HEK293 (cell line): ENCODE results near the gene ACADVL.

Source experiments
- GLI2 ChIP-seq: fragments of 450-650 bp; formaldehyde crosslinking; IDR thresholded peaks from 2 replicates; pipeline ENCODE4; 2017; ENCODE audit warnings: missing biosample characterization, missing genetic modification characterization, low read depth, borderline replicate concordance
- HOXC10 ChIP-seq: sonication (generic); formaldehyde crosslinking; IDR thresholded peaks from 2 replicates; pipeline ENCODE4 v1.8.1; 2023; ENCODE audit warnings: mild to moderate bottlenecking, missing genetic modification reagents
- KLF7 ChIP-seq: fragments of 450-650 bp; formaldehyde crosslinking; IDR thresholded peaks from 2 replicates; pipeline ENCODE4 v1.5.1; 2016; ENCODE audit warnings: missing biosample characterization, missing genetic modification characterization, borderline replicate concordance
- PRDM10 ChIP-seq: fragments of 450-650 bp; formaldehyde crosslinking; IDR thresholded peaks from 2 replicates; pipeline ENCODE4 v1.5.1; 2016; ENCODE audit warnings: missing biosample characterization, missing genetic modification characterization
- PRDM2 ChIP-seq: fragments of 450-650 bp; formaldehyde crosslinking; IDR thresholded peaks from 2 replicates; pipeline ENCODE4 v1.5.1; 2016; ENCODE audit warnings: missing biosample characterization, missing genetic modification characterization, borderline replicate concordance
- REPIN1 ChIP-seq: fragments of 450-650 bp; formaldehyde crosslinking; IDR thresholded peaks from 2 replicates; pipeline ENCODE4 v1.5.1; 2017; ENCODE audit warnings: missing biosample characterization, missing genetic modification characterization, low read depth
- ZBTB48 ChIP-seq: fragments of 450-650 bp; formaldehyde crosslinking; IDR thresholded peaks from 2 replicates; pipeline ENCODE4 v1.5.1; 2016; ENCODE audit warnings: missing biosample characterization, missing genetic modification characterization
- ZBTB8A ChIP-seq: fragments of 450-650 bp; formaldehyde crosslinking; IDR thresholded peaks from 2 replicates; pipeline ENCODE4 v1.5.1; 2016; ENCODE audit warnings: missing biosample characterization, missing genetic modification characterization
- ZFP37 ChIP-seq: fragments of 450-650 bp; formaldehyde crosslinking; IDR thresholded peaks from 2 replicates; pipeline ENCODE4 v1.5.1; 2016; ENCODE audit warnings: missing biosample characterization, missing genetic modification characterization
- ZFP41 ChIP-seq: fragments of 450-650 bp; formaldehyde crosslinking; IDR thresholded peaks from 2 replicates; pipeline ENCODE4 v1.5.1; 2016; ENCODE audit warnings: missing biosample characterization, missing genetic modification characterization, borderline replicate concordance
- ZNF146 ChIP-seq: fragments of 450-650 bp; formaldehyde crosslinking; IDR thresholded peaks from 2 replicates; pipeline ENCODE4 v1.5.1; 2016; ENCODE audit warnings: missing biosample characterization, missing genetic modification characterization
- ZNF239 ChIP-seq: fragments of 450-650 bp; formaldehyde crosslinking; IDR thresholded peaks from 2 replicates; pipeline ENCODE4 v1.5.1; 2016; ENCODE audit warnings: missing biosample characterization, missing genetic modification characterization
- ZNF26 ChIP-seq: fragments of 450-650 bp; formaldehyde crosslinking; IDR thresholded peaks from 2 replicates; pipeline ENCODE4 v1.5.1; 2016; ENCODE audit warnings: missing biosample characterization, missing genetic modification characterization
- ZNF366 ChIP-seq: fragments of 450-650 bp; formaldehyde crosslinking; conservative IDR thresholded peaks from 2 replicates; pipeline ENCODE4 v1.5.1; 2016; ENCODE audit warnings: missing biosample characterization, missing genetic modification characterization
- ZNF391 ChIP-seq: fragments of 450-650 bp; formaldehyde crosslinking; IDR thresholded peaks from 2 replicates; pipeline ENCODE4 v1.5.1; 2016; ENCODE audit warnings: low read depth, missing biosample characterization, missing genetic modification characterization, borderline replicate concordance
- ZNF433 ChIP-seq: fragments of 450-650 bp; formaldehyde crosslinking; IDR thresholded peaks from 2 replicates; pipeline ENCODE4 v1.5.1; 2016; ENCODE audit warnings: missing biosample characterization, missing genetic modification characterization, low read depth
- ZNF501 ChIP-seq: fragments of 450-650 bp; formaldehyde crosslinking; IDR thresholded peaks from 2 replicates; pipeline ENCODE4 v1.5.1; 2016; ENCODE audit warnings: missing biosample characterization, missing genetic modification characterization
- ZNF510 ChIP-seq: fragments of 450-650 bp; formaldehyde crosslinking; IDR thresholded peaks from 2 replicates; pipeline ENCODE4 v1.5.1; 2018; ENCODE audit warnings: mild to moderate bottlenecking, missing genetic modification characterization, missing biosample characterization; ENCODE audit not compliant: insufficient replicate concordance
- ZNF518A ChIP-seq: fragments of 450-650 bp; formaldehyde crosslinking; conservative IDR thresholded peaks from 2 replicates; pipeline ENCODE4 v1.5.1; 2016; ENCODE audit warnings: low read depth, missing biosample characterization, missing genetic modification characterization
- ZNF701 ChIP-seq: fragments of 450-650 bp; formaldehyde crosslinking; IDR thresholded peaks from 2 replicates; pipeline ENCODE4 v1.5.1; 2016; ENCODE audit warnings: missing biosample characterization, missing genetic modification characterization
- ZNF792 ChIP-seq: fragments of 450-650 bp; formaldehyde crosslinking; IDR thresholded peaks from 2 replicates; pipeline ENCODE4 v1.5.1; 2016; ENCODE audit warnings: missing biosample characterization, missing genetic modification characterization

Gene ACADVL

GRCh38 chr17:7174603-7175326 is 45.0 kb upstream of the ACADVL start (continued):
- no peak for TF ChIP-seq ZNF26 (tag by site-specific recombination)
- 0 out of 2 replicates have a peak, but pooled peaks have one; percentile 14 for TF ChIP-seq KLF7 (tag by site-specific recombination)
- 0 out of 2 replicates have a peak, but pooled peaks have one; percentile 18 for TF ChIP-seq ZNF792 (tag by site-specific recombination)
- 0 out of 2 replicates have a peak, but pooled peaks have one; percentile 3 for TF ChIP-seq ZNF146 (tag by site-specific recombination)
- TF ChIP-seq ZNF433 (tag by site-specific recombination) = no peak
- TF ChIP-seq ZBTB48 = no peak
- TF ChIP-seq ZNF391 (tag by site-specific recombination) = no peak
- no peak for TF ChIP-seq ZNF518A
- TF ChIP-seq ZFP41 (tag by site-specific recombination) = no peak
- no peak for TF ChIP-seq REPIN1 (tag by site-specific recombination)
- TF ChIP-seq HOXC10 = no peak
- TF ChIP-seq ZNF501 (tag by site-specific recombination) = no peak
- TF ChIP-seq ZNF239 (tag by site-specific recombination) = no peak
- no peak for TF ChIP-seq ZNF510 (tag by site-specific recombination)
- no peak for TF ChIP-seq PRDM2 (tag by site-specific recombination)
- TF ChIP-seq PRDM10 (tag by site-specific recombination) = no peak
- TF ChIP-seq ZBTB8A = no peak
- TF ChIP-seq ZNF366 (tag by site-specific recombination) = no peak
- TF ChIP-seq ZNF701 (tag by site-specific recombination) = no peak
- no peak for TF ChIP-seq GLI2 (tag by site-specific recombination)
- no peak for TF ChIP-seq ZFP37
